ENCODE measurements around the gene RUSC1.

Gene RUSC1

DNA sequence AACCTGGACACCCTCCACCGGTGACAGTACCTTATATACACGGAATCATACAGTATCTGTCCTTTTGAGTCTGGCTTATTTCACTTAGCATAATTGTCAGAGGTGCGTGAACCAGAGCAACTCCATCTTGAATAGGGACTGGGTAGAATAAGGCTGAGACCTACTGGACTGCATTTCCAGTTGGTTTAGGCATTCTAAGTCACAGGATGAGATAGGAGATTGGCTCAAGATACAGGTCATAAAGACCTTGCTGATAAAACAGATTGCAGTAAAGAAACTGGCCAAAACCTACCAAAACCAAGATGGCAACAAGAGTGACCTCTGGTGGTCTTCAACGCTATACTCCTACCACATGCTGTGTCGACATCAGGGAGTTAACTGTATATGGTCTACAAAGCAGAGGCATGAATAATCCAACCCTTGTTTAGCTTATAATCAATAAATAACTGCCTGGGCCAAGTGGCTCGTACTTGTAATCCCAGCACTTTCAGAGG lies 13.4 kb upstream of the RUSC1 start:
- Histone ChIP-seq H3K9me2 (replicated peaks; ENCODE audit: insufficient read depth, low read length) (no peaks in the 10 kb centered on the region), H3K4me2 (ENCODE audit: low read depth, low read length, poor library complexity, severe bottlenecking) (peak overlapping the region; percentile 58), H3K79me2 (ENCODE audit: insufficient read depth, low read length) (peaks cover 34% of the 10 kb centered on the region), H3K9ac (ENCODE audit: low read length) (peak overlapping the region; percentile 98), H3K4me3 (ENCODE audit: insufficient read depth, low read length, poor library complexity, severe bottlenecking) (no peak overlapping the region), H2AFZ (ENCODE audit: low read depth, low read length, severe bottlenecking) (no peak overlapping the region), H3K36me3 (ENCODE audit: low read length) (peaks cover 8% of the 10 kb centered on the region; the same call in 1 of the 2 replicates), H4K20me1 (ENCODE audit: low read depth, low read length) (0 out of 2 replicates have a peak, but pooled peaks cover 4% of the 10 kb centered on the region), H3K27ac (ENCODE audit: low read depth, low read length) (peak overlapping the region; percentile 89), H3K27me3 (ENCODE audit: low read length) (no peaks in the 10 kb centered on the region), H3K9me3 (ENCODE audit: insufficient read depth, low read length) (no peaks in the 10 kb centered on the region), H3F3A (ENCODE audit: insufficient read depth) (peaks cover 13% of the 10 kb centered on the region)
- no peak for TF ChIP-seq EZH2phosphoT487 (conservative IDR thresholded peaks at IDR 0.05; ENCODE audit: low read length)
- TF ChIP-seq, protein P1, sequence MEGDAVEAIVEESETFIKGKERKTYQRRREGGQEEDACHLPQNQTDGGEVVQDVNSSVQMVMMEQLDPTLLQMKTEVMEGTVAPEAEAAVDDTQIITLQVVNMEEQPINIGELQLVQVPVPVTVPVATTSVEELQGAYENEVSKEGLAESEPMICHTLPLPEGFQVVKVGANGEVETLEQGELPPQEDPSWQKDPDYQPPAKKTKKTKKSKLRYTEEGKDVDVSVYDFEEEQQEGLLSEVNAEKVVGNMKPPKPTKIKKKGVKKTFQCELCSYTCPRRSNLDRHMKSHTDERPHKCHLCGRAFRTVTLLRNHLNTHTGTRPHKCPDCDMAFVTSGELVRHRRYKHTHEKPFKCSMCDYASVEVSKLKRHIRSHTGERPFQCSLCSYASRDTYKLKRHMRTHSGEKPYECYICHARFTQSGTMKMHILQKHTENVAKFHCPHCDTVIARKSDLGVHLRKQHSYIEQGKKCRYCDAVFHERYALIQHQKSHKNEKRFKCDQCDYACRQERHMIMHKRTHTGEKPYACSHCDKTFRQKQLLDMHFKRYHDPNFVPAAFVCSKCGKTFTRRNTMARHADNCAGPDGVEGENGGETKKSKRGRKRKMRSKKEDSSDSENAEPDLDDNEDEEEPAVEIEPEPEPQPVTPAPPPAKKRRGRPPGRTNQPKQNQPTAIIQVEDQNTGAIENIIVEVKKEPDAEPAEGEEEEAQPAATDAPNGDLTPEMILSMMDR (IDR thresholded peaks at IDR 0.05; ENCODE audit: insufficient read depth, low read length, poor library complexity, severe bottlenecking) = peak; percentile 42

DNA sequence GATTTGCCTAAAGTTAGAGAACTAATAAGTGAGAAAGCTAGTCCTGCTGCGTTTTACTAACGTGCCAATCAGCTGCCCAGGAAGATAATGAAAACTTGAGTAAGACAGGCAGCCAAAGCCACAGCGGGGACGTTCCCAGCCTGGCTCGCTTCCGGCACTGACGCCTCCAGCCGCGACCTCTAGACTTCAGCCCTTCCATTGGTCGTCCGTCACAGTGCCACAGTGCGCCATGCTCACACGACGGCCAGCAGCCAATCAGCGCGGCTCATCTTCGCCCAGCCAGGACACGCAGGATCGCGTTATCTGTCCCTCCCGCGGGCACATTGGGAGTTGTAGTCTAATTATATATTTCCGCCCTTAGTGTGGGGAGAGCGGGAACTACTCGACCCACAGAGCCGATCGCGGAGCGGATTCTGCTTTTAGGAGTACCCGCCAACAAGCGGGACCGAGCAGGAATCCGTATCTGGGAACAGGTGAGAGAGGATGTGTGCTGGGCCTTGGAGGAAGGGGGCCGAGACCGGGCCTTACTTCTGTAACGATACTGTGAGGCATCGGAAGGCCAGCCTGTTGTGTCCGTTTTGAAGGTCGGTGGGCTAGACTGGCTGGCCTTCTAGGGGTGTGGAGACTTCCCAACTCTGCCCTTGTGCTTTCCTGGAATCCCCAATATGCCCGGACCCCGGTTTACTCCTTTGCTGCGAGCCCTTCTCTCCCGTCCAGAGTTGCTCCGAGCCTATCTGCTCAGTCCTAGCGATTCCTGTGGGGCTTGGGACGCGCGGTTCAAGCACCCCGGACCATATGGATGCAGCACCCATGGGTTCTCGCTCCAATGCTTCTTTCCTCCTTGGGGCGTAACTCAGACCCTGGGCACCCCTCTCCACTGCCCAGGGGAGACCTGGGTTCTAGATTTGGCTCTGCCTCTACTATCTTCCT lies 11.9 kb upstream of the RUSC1 start, which contains the start of gene FDPS:
FDPS (plus strand) TSS at position 374 of the 930 bp plus-strand sequence. CDS start 924 bp downstream, outside the sequence.
- H2AFZ ChIP-seq (ENCODE audit: low read depth, low read length, severe bottlenecking) = no peak within 1 kb of the TSS
- H3K27me3 ChIP-seq (ENCODE audit: low read length) = no peaks in the 10 kb centered on the region
- TF ChIP-seq, protein P1 (IDR thresholded peaks at IDR 0.05; ENCODE audit: insufficient read depth, low read length, poor library complexity, severe bottlenecking) = no peak
- no peak for TF ChIP-seq EZH2phosphoT487 (conservative IDR thresholded peaks at IDR 0.05; ENCODE audit: low read length)
- peaks cover 44% of the 10 kb centered on the region for H3K79me2 ChIP-seq (ENCODE audit: insufficient read depth, low read length)
- peaks cover 13% of the 10 kb centered on the region for H3F3A ChIP-seq (ENCODE audit: insufficient read depth)
- peak within 1 kb of the TSS; percentile 89 for H3K27ac ChIP-seq (ENCODE audit: low read depth, low read length)
- H3K4me3 ChIP-seq (ENCODE audit: insufficient read depth, low read length, poor library complexity, severe bottlenecking) = peak within 1 kb of the TSS; percentile 93
- 0 out of 2 replicates have a peak, but pooled peaks cover 5% of the 10 kb centered on the region for H4K20me1 ChIP-seq (ENCODE audit: low read depth, low read length)
- H3K4me2 ChIP-seq (ENCODE audit: low read depth, low read length, poor library complexity, severe bottlenecking) = peak within 1 kb of the TSS; percentile 85
- peaks cover 8% of the 10 kb centered on the region; the same call in 1 of the 2 replicates for H3K36me3 ChIP-seq (ENCODE audit: low read length)
- no peaks in the 10 kb centered on the region for H3K9me2 ChIP-seq (replicated peaks; ENCODE audit: insufficient read depth, low read length)
- H3K9ac ChIP-seq (ENCODE audit: low read length) = peak within 1 kb of the TSS; percentile 98
- H3K9me3 ChIP-seq (ENCODE audit: insufficient read depth, low read length) = no peaks in the 10 kb centered on the region

DNA sequence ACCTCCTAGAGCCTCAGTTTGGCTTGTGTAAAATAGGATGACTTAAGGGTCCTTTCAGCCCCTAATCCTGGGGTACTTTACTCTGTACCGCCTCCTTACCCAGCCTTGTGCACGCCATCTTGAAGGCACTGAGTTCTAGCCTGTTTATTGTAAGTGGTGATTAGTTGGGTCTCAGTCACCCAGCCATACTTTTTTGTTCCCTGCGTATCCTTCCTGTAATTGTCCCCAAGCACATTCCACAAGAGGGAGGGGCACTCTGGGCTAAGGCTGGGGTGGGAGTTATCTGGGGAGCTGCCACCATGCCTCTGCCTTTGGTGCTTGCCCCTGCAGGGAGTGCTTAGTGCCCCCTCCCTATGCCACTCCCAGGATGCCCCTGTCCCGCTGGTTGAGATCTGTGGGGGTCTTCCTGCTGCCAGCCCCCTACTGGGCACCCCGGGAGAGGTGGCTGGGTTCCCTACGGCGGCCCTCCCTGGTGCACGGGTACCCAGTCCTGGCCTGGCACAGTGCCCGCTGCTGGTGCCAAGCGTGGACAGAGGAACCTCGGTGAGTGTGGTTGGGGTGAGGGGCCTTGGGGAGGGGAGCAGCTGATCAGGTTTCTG lies 11.2 kb upstream of the RUSC1 start:
- Histone ChIP-seq H3F3A (ENCODE audit: insufficient read depth) (peaks cover 13% of the 10 kb centered on the region), H3K27me3 (ENCODE audit: low read length) (no peaks in the 10 kb centered on the region), H3K9ac (ENCODE audit: low read length) (peak overlapping the region; percentile 98), H3K79me2 (ENCODE audit: insufficient read depth, low read length) (peaks cover 44% of the 10 kb centered on the region), H4K20me1 (ENCODE audit: low read depth, low read length) (0 out of 2 replicates have a peak, but pooled peaks cover 5% of the 10 kb centered on the region), H3K36me3 (ENCODE audit: low read length) (peaks cover 8% of the 10 kb centered on the region; the same call in 1 of the 2 replicates), H2AFZ (ENCODE audit: low read depth, low read length, severe bottlenecking) (no peak overlapping the region), H3K9me3 (ENCODE audit: insufficient read depth, low read length) (no peaks in the 10 kb centered on the region), H3K27ac (ENCODE audit: low read depth, low read length) (peak overlapping the region; percentile 88), H3K9me2 (replicated peaks; ENCODE audit: insufficient read depth, low read length) (no peaks in the 10 kb centered on the region), H3K4me3 (ENCODE audit: insufficient read depth, low read length, poor library complexity, severe bottlenecking) (peak overlapping the region; percentile 93), H3K4me2 (ENCODE audit: low read depth, low read length, poor library complexity, severe bottlenecking) (peak overlapping the region; percentile 85)
- no peak for TF ChIP-seq EZH2phosphoT487 (conservative IDR thresholded peaks at IDR 0.05; ENCODE audit: low read length)
- TF ChIP-seq, protein P1 (IDR thresholded peaks at IDR 0.05; ENCODE audit: insufficient read depth, low read length, poor library complexity, severe bottlenecking) = peak; percentile 11

All from SU-DHL-6 (cell line).